Measurements from ENCODE around the gene POLR2L. TPM values are rescaled to one million over a fixed set of nuclear protein-coding genes. Genes with fewer than 3 reads are reported as not detected.

Gene POLR2L
- total RNA-seq, 4 donors from 2014 or later = 95.5 to 165 (median 110) TPM

DNA sequence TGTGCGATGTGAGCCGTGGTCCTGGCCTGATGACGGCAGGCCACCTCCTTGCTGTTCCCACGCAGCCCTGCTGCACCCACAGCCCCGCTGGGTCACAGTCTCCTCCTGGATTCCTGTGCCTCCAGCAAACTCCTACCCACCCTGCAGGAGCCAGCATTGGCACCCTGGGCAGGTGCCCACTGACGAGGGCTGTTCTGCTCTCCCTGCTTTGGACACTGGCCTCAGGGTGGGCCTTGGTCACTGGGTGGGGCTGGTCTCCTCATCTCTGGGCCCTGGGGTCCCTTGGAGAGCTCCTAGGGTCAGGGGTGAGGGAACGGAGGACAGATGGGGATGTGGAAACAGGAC is 13.0 kb upstream of the POLR2L start:
- ATAC-seq (ENCODE audit: low FRiP score) = no peak
- no peak for DNase-seq (ENCODE audit: low spot score)
- no peak for TF ChIP-seq CTCF (IDR thresholded peaks at IDR 0.05)

GRCh38 chr11:854601-855329 is 12.4 kb upstream of the POLR2L start:
- no peak for DNase-seq (ENCODE audit: low spot score)
- no peak for ATAC-seq (ENCODE audit: low FRiP score)
- TF ChIP-seq CTCF (IDR thresholded peaks at IDR 0.05) = no peak

DNA sequence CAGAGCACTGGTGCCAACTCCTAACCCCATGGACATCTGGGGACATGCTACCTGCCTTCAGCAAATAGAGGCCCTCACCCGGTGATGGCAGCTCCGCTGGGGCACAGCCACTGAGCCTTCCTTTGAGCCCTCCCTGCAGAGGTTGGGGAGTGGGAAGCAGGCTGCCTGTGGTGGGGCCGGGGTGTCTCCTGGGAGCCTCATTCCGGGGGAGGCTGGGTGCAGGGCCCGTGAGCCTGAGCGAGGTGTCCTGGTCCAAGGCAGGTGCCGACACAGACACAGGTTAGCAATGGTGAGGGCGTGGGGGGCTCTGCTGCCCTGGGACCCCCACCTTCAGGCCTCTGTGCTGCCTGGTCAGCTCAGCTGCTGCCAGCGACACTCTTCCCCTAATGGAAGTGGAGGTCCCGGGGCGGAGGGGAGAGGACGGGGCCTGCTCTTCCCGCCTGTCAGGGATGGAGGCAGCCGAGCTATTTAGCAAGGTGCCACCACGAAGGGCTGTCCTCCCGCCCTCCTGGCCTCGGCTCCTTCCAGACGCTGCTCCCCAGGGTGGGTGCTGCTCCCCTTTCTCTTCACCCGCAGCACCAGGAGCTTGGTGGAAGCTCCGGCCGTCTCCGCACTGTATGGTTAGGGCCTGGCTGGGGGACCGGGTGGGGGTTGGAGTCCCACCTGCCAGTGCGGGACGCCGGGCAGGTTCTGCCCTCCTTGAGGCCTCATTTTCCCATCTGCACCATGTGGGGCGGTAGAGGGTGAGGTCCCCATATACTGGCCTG is 11.5 kb upstream of the POLR2L start:
- DNase-seq (ENCODE audit: low spot score) (no peak), ATAC-seq (ENCODE audit: low FRiP score) (no peak)
- TF ChIP-seq CTCF (IDR thresholded peaks at IDR 0.05) = no peak

DNA sequence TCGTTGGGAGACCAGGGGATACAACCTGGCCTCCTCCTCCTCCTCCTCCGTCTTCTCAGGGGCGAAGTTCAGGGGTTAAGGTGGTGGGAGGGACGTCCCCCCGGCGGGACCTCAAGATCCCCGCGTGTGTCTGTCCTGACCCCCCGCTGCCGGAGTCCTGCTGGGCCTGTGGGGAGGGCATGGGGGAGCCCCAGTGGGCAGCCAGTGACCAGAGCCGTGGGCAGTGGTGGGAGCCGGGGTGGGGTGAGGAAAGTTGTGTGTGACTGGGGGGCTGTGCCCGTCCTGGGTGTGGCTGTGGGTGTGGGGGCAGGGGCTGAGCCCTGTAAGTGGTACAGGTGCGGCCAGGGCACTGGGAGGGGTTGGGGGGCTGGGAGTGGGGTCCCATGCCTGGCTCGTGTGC is 10.4 kb upstream of the POLR2L start:
- ATAC-seq (ENCODE audit: low FRiP score) (no peak), DNase-seq (ENCODE audit: low spot score) (no peak)
- TF ChIP-seq CTCF (IDR thresholded peaks at IDR 0.05) = no peak

GRCh38 chr11:850775-851763 is 8.7 kb upstream of the POLR2L start:
- DNase-seq (ENCODE audit: low spot score) (no peak), ATAC-seq (ENCODE audit: low FRiP score) (no peak)
- no peak for TF ChIP-seq CTCF (IDR thresholded peaks at IDR 0.05)

DNA sequence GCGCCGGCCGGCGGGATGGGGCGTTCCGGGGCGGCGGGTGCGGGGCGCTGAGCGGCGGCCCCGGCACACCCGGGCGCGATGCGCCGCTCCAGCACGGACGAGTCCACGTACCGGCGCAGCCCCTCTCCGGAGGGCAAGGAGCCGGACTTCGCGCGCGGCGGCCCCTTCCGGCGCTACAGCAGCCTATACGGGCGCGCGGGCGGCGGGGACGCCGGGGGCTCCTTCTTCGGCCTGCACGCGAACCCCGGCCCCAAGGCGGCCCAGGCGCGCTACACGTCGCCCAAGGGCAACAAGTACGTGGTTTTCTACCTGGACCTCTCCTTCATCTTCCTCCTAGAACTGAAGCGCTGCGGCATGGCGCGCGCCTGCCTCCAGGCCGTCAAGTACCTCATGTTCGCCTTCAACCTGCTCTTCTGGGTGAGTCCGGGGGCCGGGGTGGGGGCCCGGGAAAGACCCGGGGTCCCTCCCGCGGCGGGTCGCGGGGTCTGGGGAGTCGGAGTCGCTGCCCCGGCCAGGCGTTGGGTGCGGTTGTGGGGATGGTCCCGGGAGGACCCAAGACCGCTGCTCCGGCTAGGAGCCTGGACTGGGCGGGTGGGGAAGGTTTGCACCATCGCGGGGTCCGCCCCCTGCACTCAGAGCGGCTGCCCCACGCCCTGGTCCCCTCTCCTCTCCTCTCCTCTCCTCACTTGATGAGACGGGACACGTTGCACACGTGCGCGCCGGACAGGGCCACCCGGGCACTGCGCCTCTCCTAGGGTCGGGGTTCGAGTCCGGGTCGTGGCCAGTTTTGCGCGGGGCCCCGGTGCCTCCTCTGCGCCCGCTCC is 7.8 kb upstream of the POLR2L start:
- ATAC-seq (ENCODE audit: low FRiP score) (no peak), DNase-seq (ENCODE audit: low spot score) (no peak)
- TF ChIP-seq CTCF (IDR thresholded peaks at IDR 0.05) = no peak

All from omental fat pad (tissue), 4 donors.